K562 (cell line): ENCODE measurements around the gene SYT15. TPM values are rescaled to one million over a fixed set of nuclear protein-coding genes. Genes with fewer than 3 reads are reported as not detected.

Source experiments
- CBFA2T3 ChIP-seq: fragments of 450-650 bp; IDR thresholded peaks from 2 replicates; pipeline ENCODE4 v1.6.1; 2017
- CBX3 ChIP-seq, 2 experiments: IDR thresholded peaks; 1 replicate in 1 of 2; 2 replicates in 1 of 2; pipeline ENCODE4 v1.6.1; 2012; ENCODE audit warnings: inconsistent platforms in 2 of 2, low read length in 2 of 2, borderline replicate concordance in 1 of 2, control low read depth in 1 of 2
- FOXJ3 ChIP-seq: sonication (generic); formaldehyde crosslinking; IDR thresholded peaks from 2 replicates; pipeline ENCODE4 v1.4.0; 2020; ENCODE audit warnings: mild to moderate bottlenecking, missing genetic modification reagents
- HSF4 ChIP-seq: fragments of 250-450 bp; sonication (Bioruptor Pico); IDR thresholded peaks from 2 replicates; pipeline ENCODE4 v2.1.2; 2022; ENCODE audit warnings: mild to moderate bottlenecking, moderate library complexity, borderline replicate concordance
- KLF13 ChIP-seq: fragments of 450-650 bp; IDR thresholded peaks from 2 replicates; pipeline ENCODE4 v1.6.1; 2016; ENCODE audit warnings: missing genetic modification characterization, low read depth, mild to moderate bottlenecking, missing compliant biosample characterization, moderate library complexity, borderline replicate concordance
- LCOR ChIP-seq: sonication (generic); formaldehyde crosslinking; IDR thresholded peaks from 2 replicates; pipeline ENCODE4 v1.8.0; 2022; ENCODE audit warnings: mild to moderate bottlenecking, missing genetic modification reagents
- NR4A1 ChIP-seq, 2 experiments: fragments of 250-450 bp in 1 of 2; fragments of 450-650 bp in 1 of 2; sonication (Bioruptor Pico) in 1 of 2; IDR thresholded peaks; 2 replicates each; pipeline versions ENCODE4 v1.4.0 to v1.6.1; 2016 to 2020; ENCODE audit warnings: mild to moderate bottlenecking in 2 of 2, missing compliant biosample characterization in 1 of 2, missing genetic modification characterization in 1 of 2, moderate library complexity in 1 of 2
- NUFIP1 ChIP-seq: fragments of 450-650 bp; IDR thresholded peaks from 2 replicates; pipeline ENCODE4 v1.6.1; 2018; ENCODE audit not compliant: partially characterized antibody
- PRMT5 ChIP-seq: sonication (generic); formaldehyde crosslinking; IDR thresholded peaks from 2 replicates; pipeline ENCODE4 v1.5.0; 2020; ENCODE audit warnings: missing genetic modification reagents
- RBBP5 ChIP-seq: fragments of 200-600 bp; sonication (generic); IDR thresholded peaks from 2 replicates; pipeline ENCODE4 v1.6.1; 2012; ENCODE audit warnings: borderline replicate concordance, mild to moderate bottlenecking, low read length, control low read depth, inconsistent platforms; ENCODE audit not compliant: insufficient read depth, poor library complexity, severe bottlenecking
- RBM39 ChIP-seq: fragments of 200-400 bp; formaldehyde crosslinking; optimal IDR thresholded peaks from 2 replicates; pipeline ENCODE3; 2018; ENCODE audit warnings: low read depth, low read length
- RUNX1 ChIP-seq: sonication (generic); IDR thresholded peaks from 2 replicates; pipeline ENCODE4 v1.6.1; 2016; ENCODE audit warnings: antibody characterized with exemption, low read depth
- TGIF2 ChIP-seq: sonication (generic); formaldehyde crosslinking; IDR thresholded peaks from 2 replicates; pipeline ENCODE4 v1.8.1; 2022; ENCODE audit warnings: mild to moderate bottlenecking, missing genetic modification reagents, moderate library complexity
- ZFPM2 ChIP-seq: fragments of 250-450 bp; sonication (Bioruptor Pico); IDR thresholded peaks from 2 replicates; pipeline ENCODE4 v1.5.1; 2022; ENCODE audit warnings: mild to moderate bottlenecking
- ZNF124 ChIP-seq: sonication (generic); formaldehyde crosslinking; IDR thresholded peaks from 2 replicates; pipeline ENCODE4 v1.8.1; 2022; ENCODE audit warnings: missing genetic modification reagents
- ZNF589 ChIP-seq: fragments of 200-800 bp; sonication (Bioruptor generic); IDR thresholded peaks from 2 replicates; pipeline ENCODE4 v1.6.1; 2016; ENCODE audit warnings: low read depth, missing genetic modification characterization, missing compliant biosample characterization
- polyA plus RNA-seq, 8 experiments: library from polyadenylated mRNA; depleted of rRNA in 4 of 8; stranded (reverse) in 5 of 8; unstranded in 3 of 8; fragments of >200 nt; fragmentation: Nextera tagmentation in 2 of 8; fragmentation: Illumina TruSeq in 1 of 8; extraction: Ambion mirVana in 2 of 8; extraction: Trizol in 1 of 8; gene quantifications; 2 replicates each; pipeline versions ENCODE4 v1.2.1 to v1.2.3, GENCODE V29; 2011 to 2014; ENCODE audit warnings: inconsistent platforms in 1 of 8, missing spikeins in 1 of 8
- total RNA-seq, 7 experiments: library from RNA; depleted of rRNA in 6 of 7; stranded (reverse); fragments of >200 nt in 6 of 7; fragmentation: Illumina TruSeq in 2 of 7; extraction: Trizol in 2 of 7; gene quantifications; 2 replicates each; pipeline versions ENCODE4 v1.2.1 to v1.2.3, GENCODE V29; 2011 to 2021; ENCODE audit warnings: low replicate concordance in 1 of 7
- TF ChIP-seq, protein P1 (sequence below): sonication (generic); formaldehyde crosslinking; IDR thresholded peaks from 2 replicates; pipeline ENCODE4 v1.9.0; 2022; ENCODE audit warnings: mild to moderate bottlenecking, missing genetic modification reagents
- TF ChIP-seq, protein P2 (sequence below): fragments of 450-650 bp; IDR thresholded peaks from 2 replicates; pipeline ENCODE4 v1.6.1; 2016; ENCODE audit warnings: low read depth
- TF ChIP-seq, protein P3 (sequence below): fragments of 250-450 bp; sonication (Bioruptor Pico); IDR thresholded peaks from 2 replicates; pipeline ENCODE4 v1.4.0; 2020; ENCODE audit warnings: mild to moderate bottlenecking

Gene SYT15
- total and polyA plus RNA-seq, 9 of the 15 experiments (the other 6 are each of a cell fraction or from before 2014, with no cell fraction given), result 0.05 to 0.82 (median 0.21) TPM; not detected in 1

DNA sequence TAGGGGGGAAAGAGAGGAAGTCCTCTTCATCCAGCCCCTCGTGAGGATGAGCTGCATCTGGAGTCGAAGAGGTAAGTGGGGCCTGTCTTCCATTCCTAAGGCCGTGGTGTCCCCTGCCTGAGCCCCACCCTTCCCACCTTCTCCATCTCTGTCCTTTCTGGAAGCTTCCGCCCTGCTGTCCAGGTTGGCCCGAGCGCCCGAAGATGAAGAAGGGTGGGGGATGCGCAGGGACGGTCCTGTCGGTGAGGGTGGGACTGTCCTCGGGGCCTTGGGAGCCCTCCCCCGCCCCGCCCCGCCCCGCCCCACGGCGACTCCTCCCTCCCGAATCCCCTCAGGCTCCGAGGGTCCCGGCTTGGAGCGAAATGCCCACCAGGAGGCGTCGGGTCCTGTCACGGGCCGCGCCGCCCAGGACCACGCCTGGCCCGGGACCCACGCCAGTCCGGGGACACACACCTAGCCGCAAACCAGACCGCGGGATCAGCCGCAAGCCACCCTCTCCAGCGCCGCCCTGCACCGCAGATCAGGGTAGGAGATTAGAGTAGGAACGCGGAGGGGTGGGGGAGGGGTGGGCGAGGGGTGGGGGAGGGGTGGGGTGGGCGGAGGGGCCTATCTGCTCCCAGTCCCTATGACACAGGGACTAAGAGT lies 37.8 kb upstream of the SYT15 start (continued):
- no peak for TF ChIP-seq TGIF2
- no peak for TF ChIP-seq NR4A1 (CRISPR knock-in tag; IDR thresholded peaks at IDR 0.05)
- no peak for TF ChIP-seq NR4A1 (tag; IDR thresholded peaks at IDR 0.05)
- TF ChIP-seq HSF4 (CRISPR knock-in tag), result no peak
- no peak for TF ChIP-seq ZNF124 (CRISPR knock-in tag)
- TF ChIP-seq KLF13 (tag), result no peak
- TF ChIP-seq CBX3 (IDR thresholded peaks at IDR 0.05; ENCODE audit: borderline replicate concordance in 1 of 2, low read length in 2 of 2), result no peak
- TF ChIP-seq, protein P1, sequence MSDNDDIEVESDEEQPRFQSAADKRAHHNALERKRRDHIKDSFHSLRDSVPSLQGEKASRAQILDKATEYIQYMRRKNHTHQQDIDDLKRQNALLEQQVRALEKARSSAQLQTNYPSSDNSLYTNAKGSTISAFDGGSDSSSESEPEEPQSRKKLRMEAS (CRISPR knock-in tag), result no peak
- TF ChIP-seq, protein P2, sequence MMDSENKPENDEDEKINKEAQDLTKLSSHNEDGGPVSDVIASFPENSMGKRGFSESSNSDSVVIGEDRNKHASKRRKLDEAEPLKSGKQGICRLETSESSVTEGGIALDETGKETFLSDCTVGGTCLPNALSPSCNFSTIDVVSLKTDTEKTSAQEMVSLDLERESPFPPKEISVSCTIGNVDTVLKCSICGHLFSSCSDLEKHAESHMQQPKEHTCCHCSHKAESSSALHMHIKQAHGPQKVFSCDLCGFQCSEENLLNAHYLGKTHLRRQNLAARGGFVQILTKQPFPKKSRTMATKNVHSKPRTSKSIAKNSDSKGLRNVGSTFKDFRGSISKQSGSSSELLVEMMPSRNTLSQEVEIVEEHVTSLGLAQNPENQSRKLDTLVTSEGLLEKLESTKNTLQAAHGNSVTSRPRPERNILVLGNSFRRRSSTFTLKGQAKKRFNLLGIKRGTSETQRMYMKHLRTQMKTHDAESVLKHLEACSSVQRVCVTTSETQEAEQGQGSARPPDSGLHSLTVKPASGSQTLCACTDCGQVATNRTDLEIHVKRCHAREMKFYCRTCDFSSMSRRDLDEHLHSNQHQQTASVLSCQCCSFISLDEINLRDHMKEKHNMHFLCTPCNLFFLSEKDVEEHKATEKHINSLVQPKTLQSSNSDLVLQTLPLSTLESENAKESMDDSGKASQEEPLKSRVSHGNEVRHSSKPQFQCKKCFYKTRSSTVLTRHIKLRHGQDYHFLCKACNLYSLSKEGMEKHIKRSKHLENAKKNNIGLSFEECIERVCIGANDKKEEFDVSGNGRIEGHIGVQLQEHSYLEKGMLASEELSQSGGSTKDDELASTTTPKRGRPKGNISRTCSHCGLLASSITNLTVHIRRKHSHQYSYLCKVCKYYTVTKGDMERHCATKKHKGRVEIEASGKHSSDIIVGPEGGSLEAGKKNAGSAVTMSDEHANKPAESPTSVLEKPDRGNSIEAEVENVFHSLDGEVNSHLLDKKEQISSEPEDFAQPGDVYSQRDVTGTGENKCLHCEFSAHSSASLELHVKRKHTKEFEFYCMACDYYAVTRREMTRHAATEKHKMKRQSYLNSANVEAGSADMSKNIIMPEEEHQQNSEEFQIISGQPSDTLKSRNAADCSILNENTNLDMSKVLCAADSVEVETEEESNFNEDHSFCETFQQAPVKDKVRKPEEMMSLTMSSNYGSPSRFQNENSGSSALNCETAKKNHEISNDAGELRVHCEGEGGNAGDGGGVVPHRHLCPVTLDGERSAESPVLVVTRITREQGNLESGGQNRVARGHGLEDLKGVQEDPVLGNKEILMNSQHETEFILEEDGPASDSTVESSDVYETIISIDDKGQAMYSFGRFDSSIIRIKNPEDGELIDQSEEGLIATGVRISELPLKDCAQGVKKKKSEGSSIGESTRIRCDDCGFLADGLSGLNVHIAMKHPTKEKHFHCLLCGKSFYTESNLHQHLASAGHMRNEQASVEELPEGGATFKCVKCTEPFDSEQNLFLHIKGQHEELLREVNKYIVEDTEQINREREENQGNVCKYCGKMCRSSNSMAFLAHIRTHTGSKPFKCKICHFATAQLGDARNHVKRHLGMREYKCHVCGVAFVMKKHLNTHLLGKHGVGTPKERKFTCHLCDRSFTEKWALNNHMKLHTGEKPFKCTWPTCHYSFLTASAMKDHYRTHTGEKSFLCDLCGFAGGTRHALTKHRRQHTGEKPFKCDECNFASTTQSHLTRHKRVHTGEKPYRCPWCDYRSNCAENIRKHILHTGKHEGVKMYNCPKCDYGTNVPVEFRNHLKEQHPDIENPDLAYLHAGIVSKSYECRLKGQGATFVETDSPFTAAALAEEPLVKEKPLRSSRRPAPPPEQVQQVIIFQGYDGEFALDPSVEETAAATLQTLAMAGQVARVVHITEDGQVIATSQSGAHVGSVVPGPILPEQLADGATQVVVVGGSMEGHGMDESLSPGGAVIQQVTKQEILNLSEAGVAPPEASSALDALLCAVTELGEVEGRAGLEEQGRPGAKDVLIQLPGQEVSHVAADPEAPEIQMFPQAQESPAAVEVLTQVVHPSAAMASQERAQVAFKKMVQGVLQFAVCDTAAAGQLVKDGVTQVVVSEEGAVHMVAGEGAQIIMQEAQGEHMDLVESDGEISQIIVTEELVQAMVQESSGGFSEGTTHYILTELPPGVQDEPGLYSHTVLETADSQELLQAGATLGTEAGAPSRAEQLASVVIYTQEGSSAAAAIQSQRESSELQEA, result no peak
- TF ChIP-seq ZNF589, result no peak
- TF ChIP-seq LCOR (CRISPR knock-in tag), result no peak
- no peak for TF ChIP-seq ZFPM2 (CRISPR knock-in tag)
- no peak for TF ChIP-seq NUFIP1
- TF ChIP-seq RUNX1, result 0 out of 2 replicates have a peak, but pooled peaks have one; percentile 58
- no peak for TF ChIP-seq FOXJ3 (CRISPR knock-in tag)
- TF ChIP-seq RBBP5, result no peak
- no peak for TF ChIP-seq RBM39
- TF ChIP-seq, protein P3, sequence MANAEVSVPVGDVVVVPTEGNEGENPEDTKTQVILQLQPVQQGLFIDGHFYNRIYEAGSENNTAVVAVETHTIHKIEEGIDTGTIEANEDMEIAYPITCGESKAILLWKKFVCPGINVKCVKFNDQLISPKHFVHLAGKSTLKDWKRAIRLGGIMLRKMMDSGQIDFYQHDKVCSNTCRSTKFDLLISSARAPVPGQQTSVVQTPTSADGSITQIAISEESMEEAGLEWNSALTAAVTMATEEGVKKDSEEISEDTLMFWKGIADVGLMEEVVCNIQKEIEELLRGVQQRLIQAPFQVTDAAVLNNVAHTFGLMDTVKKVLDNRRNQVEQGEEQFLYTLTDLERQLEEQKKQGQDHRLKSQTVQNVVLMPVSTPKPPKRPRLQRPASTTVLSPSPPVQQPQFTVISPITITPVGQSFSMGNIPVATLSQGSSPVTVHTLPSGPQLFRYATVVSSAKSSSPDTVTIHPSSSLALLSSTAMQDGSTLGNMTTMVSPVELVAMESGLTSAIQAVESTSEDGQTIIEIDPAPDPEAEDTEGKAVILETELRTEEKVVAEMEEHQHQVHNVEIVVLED (CRISPR knock-in tag), result no peak
- TF ChIP-seq CBFA2T3, result no peak
- no peak for TF ChIP-seq PRMT5 (CRISPR knock-in tag)
